Umbilical cord (tissue), 2 donors: ENCODE results near the gene TAF4. TPM values are rescaled to one million over a fixed set of nuclear protein-coding genes. Genes with fewer than 3 reads are reported as not detected.

Experiments used
- DNase-seq: peaks from one replicate; pipeline ENCODE4 v3.0.0-alpha.2; 2015; ENCODE audit warnings: low spot score
- total RNA-seq: library from RNA; depleted of rRNA; stranded (reverse); fragments of >200 nt; gene quantifications from one replicate; pipeline ENCODE4 v1.2.3, GENCODE V29; 2014; ENCODE audit warnings: low replicate concordance; ENCODE audit not compliant: insufficient read depth

The TAF4 gene
- total RNA-seq, 1 donor from 2014 or later, result 16.4 TPM

- no peak for DNase-seq
Measured at GRCh38 chr20:62021793-62022385, 43.8 kb downstream of the TAF4 start.

- no peak for DNase-seq
Measured at GRCh38 chr20:62020935-62021701, 44.6 kb downstream of the TAF4 start.

- DNase-seq, result no peak
Measured at GRCh38 chr20:62019881-62020492, 45.7 kb downstream of the TAF4 start.

GRCh38 chr20:62019144-62019805 is 46.4 kb downstream of the TAF4 start:
- no peak for DNase-seq

- no peak for DNase-seq
Measured at GRCh38 chr20:62018437-62019143, 47.1 kb downstream of the TAF4 start.

GRCh38 chr20:62015540-62016288 is 50.0 kb downstream of the TAF4 start:
- DNase-seq, result no peak

GRCh38 chr20:62014889-62015537 is 50.7 kb downstream of the TAF4 start:
- DNase-seq, result peak; percentile 23

- DNase-seq, result no peak
Measured at GRCh38 chr20:62014488-62014775, 51.2 kb downstream of the TAF4 start.

GRCh38 chr20:62012631-62013030 is 53.0 kb downstream of the TAF4 start:
- DNase-seq, result no peak

GRCh38 chr20:62011938-62012534 is 53.6 kb downstream of the TAF4 start:
- no peak for DNase-seq

- no peak for DNase-seq
Measured at GRCh38 chr20:62011403-62011790, 54.3 kb downstream of the TAF4 start.

- DNase-seq, result peak; percentile 58
Measured at GRCh38 chr20:62010551-62011402, 54.9 kb downstream of the TAF4 start.

GRCh38 chr20:62009869-62010445 is 55.7 kb downstream of the TAF4 start:
- DNase-seq, result no peak

GRCh38 chr20:62009322-62009721 is 56.4 kb downstream of the TAF4 start:
- no peak for DNase-seq

- DNase-seq, result no peak
Measured at GRCh38 chr20:62008643-62009183, 57.0 kb downstream of the TAF4 start.

- DNase-seq, result no peak
Measured at GRCh38 chr20:62007127-62007647, 58.5 kb downstream of the TAF4 start.

- DNase-seq, result no peak
Measured at GRCh38 chr20:62006482-62006881, 59.2 kb downstream of the TAF4 start.

- no peak for DNase-seq
Measured at GRCh38 chr20:62004614-62005013, 61.1 kb downstream of the TAF4 start.
